Heart left ventricle (tissue), 13 donors: Measurements from ENCODE around the gene C17orf67.

ENCODE experiments used
- CTCF ChIP-seq, 12 donors: fragments of 200-600 bp; sonication (generic) in 4 of 12; IDR thresholded peaks; one replicate each; pipeline versions ENCODE4 v1.5.0 to v1.8.0; 2018 to 2022; ENCODE audit warnings: antibody characterized with exemption in 12 of 12, mild to moderate bottlenecking in 5 of 12
- POLR2A ChIP-seq, 2 donors: fragments of 450-650 bp; IDR thresholded peaks; one replicate each; pipeline ENCODE4 v1.6.1; 2017; ENCODE audit warnings: antibody characterized with exemption in 2 of 2, mild to moderate bottlenecking in 2 of 2, moderate library complexity in 2 of 2
- donor health status: ischemic (EF 13 %, LVEDD 7.1; RV severe dilation, severe dysfunction).
- donor health status: DM: no; HTN: yes; CAD: no.
- donor health status: DM: no; HTN: no; CAD: no.
- donor health status: ischemic (EF 25% LVEDD 6.9; RV normal size, moderate dysfunction).
- donor health status: ischemic (EF 25% LVEDD 5.7; RV mildly dilated, moderate dysfunction).
- donor health status: ischemic (EF 35%, LVEDD 5.7; RV mildly dilated, moderate dysfunction).
- donor health status: nonischemic (EF 11% LVEDD 7.7; RV severe dilation, severe dysfunction).
- donor health status: DM: yes; HTN: yes; CAD: no.
- donor health status: PGD.
- donor health status: ischemic (EF 29% LVEDD 5.4; RV normal size, mild dysfunction).
- donor health status: nonischemic (EF 23%, LVEDD 6.1; RV moderate dilation, normal function).

- TF ChIP-seq CTCF (IDR thresholded peaks at IDR 0.05) (no peak), POLR2A (IDR thresholded peaks at IDR 0.05) (no peak)
Observed at GRCh38 chr17:56761387-56761786, 72.3 kb downstream of the C17orf67 start.
